GM18907 (cell line): ENCODE data around the gene GNAI2.
"Not testable (repeated sequence)": the region's sequence is repeated elsewhere in the genome, so short reads cannot be mapped to it uniquely, and the experiment has no call there.

Source experiments
- ATAC-seq: cut with Tn5 transposase; IDR thresholded peaks from one replicate; pipeline ENCODE4 v1.9.1; 2021; ENCODE audit warnings: mild to moderate bottlenecking, moderate library complexity; ENCODE audit not compliant: unreplicated experiment

The GNAI2 gene

DNA sequence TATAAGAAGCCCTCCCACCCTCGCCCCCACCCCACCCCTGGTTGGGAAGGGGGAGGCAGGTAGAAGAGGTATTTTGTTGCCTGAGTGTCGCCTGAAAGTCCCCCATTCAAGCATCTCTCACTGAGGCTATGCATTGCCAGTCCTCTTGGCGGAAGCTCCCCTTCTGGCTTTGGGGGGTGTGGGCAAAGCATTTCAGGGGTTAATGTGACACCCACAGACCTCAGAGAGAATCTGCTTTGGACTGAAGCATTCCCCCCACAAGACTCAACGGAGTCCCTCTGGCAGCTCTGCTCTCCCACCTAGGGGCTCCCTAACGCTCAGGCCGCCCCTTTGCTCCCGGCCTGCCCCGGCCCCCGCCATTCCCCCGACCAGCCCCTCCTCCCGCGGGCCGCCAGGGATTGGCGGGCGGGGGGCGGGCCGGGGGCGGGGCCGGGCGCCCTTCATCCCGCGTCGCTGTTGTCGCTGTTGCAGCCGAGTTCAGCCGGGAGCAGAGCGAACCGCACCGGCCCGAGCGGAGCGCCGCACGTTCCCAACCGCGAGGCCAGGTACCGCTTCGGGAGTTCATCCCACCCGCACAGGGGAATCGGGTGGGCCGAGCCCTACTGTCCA, 31.1 kb upstream of the GNAI2 start, which contains the start of gene SLC38A3:
TSS of gene SLC38A3 (plus strand) at position 468 of the 609 bp plus-strand sequence. CDS start 8,929 bp downstream, outside the sequence.
- ATAC-seq = no peak

DNA sequence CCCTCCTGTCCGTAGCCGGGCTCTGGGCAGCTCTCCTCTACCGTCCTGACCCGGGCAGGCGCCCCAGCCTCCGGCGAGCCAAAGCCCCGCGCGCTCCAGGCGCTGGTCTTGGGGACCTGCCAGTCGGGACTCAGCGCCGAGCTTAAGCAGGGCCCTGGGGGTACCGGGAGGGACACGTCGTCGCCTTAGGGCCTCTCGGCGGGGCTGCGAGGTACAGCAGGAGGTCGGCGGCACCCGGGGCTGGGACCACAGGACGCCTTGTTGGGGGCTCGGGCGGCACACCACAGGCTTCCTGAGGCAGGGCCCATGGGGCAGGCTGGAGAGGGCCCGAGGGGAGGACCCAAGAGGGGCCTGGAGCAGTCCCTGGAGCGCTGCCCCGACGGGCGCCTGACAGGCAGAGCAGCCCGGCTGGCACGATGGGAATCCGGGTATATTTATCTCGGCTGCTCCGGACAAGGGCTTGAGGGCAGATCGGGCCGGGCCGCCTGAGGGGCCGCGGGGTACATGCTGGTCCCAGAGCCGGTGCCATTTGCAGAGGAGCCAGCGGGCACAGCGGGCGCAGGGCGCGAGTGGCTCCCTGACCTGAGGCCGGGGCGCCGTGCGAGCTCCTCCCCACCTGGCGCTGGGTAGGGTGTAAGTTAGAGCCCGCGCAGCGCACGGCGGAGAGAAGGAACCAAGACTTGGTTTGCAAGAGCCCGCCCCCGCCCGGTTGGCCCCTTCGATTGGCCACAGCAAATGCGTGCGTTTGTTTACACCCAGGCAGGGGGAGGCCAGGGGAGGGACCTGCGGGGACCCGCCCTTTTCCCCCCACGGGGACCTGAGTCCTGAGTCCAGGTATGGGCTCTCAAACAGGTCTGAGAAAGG, 30.4 kb upstream of the GNAI2 start:
- no peak for ATAC-seq

DNA sequence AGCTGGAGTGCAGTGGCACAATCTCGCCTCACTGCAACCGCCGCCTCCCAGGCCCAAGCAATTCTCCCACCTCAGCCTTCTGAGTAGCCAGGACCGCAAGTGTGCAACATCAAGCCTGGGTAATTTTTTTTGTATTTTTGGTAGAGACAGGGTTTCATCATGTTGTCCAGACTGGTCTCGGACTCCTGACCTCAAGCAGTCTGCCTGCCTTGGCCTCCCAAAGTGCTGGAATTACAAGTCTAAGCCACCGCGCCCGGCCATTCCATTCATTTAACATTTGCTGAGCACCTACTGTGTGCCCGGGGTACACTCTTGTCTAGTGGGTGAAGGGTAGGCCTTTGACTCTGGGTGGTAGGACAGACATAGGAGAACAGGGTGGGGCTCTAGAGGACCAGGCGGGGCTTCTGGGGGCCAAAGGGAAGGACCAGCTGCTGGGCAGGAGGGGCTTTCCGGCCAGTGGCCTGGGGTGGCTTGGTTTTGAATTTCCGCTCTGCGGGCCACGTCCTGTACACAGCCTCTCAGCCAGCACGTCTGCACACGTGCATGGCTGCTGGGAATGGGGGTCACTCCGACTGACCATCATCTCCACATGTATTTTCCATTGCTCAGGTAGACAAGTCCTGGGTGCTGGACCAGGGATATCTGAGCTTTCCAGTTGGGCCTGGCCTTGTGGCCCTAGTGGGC, 28.5 kb upstream of the GNAI2 start:
- ATAC-seq = no peak

DNA sequence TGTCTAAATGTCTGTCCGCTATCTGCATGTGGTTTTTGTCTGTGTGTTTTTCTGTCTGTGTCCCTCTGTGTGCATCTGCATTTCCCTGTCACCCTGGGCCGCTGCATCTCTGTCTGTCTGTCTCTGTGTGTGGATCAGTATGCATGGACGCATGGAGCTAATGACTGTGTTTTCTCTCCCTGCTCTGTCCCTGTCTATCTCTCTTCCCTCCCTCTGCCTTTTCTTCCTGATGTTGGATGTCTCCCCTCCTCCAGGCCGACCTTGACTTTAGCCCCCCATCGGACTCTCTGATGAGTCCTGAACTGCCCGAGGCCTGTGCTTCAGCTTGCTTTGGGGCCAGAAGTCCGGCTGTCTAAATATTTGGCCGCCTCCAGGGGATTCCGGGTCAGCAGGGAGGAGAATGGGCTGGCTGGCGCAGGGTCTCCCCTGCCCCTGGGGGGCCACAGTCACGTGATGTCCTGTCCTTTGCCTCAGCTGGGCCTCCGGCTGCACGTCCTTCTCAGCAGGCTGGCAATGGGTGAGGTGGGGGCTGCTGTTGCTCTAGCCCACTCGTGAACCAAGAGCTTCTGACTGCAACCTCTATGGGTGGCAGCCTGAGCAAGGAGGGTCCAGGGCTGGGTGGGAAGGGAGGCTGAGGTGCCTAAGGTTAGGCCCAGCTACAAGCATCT, 27.2 kb upstream of the GNAI2 start:
- no peak for ATAC-seq

DNA sequence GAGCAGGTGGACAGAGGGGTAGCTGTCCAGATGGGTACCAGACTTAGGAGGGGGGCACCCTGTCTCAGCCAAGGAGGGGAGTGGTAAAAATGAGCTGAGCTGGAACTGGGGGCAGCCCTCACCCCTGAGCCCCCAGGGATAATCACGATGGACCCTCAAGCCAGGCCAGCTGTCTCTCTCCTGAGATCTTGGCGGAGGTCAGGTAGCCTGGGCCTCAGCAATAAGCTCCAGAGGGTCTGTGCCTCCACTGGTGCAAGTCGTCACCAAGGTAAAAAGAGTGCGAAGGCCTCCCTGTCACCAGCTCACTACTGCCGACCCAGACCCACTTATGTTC, 25.9 kb upstream of the GNAI2 start:
- no peak for ATAC-seq

DNA sequence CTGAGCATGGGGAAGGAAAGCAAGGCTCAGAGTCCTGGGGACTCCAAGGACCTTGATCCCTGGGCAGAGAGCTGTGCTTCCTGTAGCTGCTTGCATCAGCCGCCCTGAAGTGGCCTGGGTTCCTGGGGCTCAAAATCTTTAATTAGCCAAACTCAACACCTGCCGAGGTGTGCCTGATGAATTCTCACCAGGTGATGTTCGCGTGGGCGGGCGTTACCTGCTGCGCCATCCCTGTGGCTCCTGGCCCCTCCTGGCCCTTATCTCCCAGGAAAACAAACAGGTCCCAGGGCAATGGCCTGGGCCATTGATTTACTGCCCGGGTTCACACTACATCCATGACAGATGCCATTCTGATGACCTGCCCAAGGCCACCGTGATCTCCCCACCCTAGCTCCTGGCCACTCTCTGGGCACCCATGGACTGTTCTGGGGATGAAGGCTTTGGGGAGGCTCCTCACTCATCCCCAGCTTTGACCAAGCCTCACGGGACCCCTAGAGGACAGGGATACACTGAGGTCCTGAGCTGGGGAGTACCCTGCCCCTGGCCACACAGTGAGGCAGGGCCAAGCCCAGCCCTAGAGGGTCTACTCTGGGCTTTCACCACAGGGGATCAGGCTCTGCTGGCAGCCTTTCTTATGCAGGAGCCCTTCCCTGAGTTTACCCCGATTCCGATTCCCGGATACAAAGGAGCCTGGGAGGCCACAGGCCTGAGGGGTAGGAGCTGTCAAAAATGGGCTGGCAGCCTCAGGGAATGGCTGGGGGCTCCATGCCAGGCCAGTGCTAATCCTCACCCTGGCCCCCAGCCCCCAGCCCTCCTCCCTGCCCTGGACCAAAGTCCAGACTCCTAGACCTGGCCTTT, 25.3 kb upstream of the GNAI2 start:
- ATAC-seq = no peak

DNA sequence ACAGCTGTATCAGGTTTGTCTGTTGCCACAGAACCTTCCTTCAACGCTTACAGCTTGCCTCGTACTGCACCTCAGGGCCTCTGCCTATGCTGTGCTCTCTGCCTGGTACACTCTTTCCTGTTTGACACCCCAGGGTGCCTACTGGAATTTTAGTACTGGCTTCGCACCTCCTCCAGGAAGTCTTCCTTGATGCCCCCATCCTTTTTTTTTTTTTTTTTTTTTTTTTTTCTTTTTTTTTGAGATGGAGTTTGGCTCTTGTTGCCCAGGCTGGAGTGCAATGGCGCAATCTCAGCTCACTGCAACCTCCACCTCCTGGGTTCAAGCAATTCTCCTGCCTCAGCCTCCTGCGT, 24.7 kb upstream of the GNAI2 start:
- ATAC-seq = not testable (repeated sequence)

DNA sequence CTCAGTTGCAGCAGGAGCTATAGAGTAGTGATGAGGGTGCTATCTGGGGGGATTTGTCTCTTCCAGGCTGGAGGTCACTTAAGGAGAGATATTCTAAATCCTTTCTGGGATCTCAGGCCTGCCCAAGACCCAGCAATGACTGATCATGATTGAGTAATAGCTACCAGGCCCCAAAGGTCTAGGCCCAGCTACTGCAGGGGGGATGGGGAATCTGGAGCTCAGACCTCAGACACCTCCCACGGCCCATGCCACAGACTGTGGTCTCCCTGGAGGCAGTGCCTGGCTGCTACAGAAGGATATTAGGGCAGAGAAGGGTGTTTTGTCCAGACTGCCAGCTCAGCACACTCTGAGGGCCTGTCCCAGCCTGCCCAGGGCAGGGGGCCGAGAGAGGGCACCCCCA, 24.1 kb upstream of the GNAI2 start:
- ATAC-seq = no peak

DNA sequence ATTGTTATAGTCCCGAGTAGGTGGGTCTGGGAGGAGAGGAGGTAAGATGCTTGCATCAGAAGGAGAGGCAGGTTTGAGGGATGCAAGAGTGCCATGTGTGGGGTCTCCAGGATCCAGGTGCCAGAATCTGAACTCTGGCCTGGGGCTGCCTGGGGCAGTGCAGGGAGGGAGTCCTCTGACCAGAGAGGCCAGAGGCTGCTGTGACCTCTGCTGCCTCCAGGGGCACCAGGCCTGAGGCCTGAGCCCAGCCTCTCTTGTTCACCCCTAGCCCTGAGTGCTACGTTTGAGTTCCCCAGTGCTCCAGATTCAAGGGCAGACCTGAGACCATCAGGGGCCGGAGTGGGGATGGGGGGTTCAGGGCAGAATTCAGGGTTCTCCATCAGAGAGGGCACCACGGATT, 23.5 kb upstream of the GNAI2 start:
- ATAC-seq = no peak

DNA sequence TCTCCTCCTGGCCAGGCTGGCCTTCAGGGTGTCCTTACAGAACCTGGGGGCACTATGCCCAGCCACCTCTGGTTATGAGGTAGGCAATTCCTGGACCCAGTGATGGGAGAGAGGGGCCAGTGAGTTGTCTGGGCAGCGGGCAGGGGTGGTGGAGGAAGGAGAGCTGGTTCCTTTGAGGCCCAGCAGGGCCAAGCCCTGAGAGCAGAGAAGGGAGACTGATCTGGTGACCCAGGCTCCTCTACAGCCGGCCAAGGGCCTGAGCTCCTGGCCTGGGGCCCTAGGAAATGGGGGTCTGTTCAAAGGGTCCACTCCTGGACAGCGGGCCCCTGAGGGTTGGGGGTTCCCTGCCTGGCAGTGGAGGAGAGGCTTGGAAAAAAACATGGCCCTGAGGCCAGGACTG, 23.0 kb upstream of the GNAI2 start:
- no peak for ATAC-seq

DNA sequence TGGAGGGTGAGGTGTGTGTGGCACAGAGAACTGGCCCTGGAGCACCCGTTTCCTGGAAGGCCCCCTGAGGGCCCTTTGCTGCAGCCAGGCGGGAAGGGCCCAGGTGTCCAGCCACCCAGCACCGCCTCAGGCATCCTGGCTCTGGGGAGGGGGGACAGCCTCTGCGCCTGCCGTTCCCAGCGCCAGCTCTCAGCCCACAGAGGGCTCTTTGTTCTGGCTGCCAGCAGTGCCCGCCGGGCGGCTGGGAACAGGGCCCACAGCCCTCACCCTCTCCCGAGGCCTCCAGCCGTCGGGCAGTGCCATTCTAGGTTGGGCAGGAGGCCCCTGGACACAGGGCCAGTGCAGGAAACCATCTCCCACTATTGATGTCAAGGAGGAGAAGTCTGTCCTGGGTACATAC, 22.6 kb upstream of the GNAI2 start:
- no peak for ATAC-seq

DNA sequence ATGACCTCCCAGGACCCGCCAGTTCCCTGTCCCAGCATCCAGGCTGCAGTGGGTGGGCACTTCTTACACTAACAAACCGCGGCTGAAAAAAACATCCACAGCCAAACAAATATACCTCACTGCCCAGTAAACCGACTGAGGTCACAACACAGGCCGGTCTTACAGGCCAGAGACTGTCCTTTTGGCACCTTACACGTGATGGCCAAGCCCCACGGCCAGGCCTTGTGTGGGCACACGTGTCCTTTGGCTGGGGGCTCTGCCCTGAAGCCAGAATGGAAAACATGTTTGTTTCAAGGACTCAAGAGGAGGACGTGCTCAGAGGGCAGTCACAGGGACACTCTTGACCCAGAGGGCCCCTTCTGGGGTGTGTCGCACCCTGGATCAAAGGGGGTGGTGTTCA, 21.2 kb upstream of the GNAI2 start:
- ATAC-seq = no peak

DNA sequence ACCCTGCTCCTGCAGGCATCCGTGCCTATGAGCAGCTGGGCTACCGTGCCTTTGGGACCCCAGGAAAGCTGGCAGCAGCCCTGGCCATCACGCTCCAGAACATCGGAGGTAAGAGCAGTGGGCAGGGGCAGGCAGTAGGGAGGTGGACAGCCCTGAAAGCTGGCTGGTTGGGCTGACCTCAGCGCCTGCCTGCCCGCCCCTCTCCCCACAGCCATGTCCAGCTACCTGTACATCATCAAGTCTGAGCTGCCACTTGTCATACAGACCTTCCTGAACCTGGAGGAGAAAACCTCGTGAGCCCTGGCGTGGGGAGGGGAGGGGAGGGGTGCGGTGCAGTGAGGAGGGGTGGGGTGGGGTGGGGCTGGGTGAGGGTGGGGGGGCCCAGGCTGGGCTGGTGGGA, 20.5 kb upstream of the GNAI2 start:
- no peak for ATAC-seq

DNA sequence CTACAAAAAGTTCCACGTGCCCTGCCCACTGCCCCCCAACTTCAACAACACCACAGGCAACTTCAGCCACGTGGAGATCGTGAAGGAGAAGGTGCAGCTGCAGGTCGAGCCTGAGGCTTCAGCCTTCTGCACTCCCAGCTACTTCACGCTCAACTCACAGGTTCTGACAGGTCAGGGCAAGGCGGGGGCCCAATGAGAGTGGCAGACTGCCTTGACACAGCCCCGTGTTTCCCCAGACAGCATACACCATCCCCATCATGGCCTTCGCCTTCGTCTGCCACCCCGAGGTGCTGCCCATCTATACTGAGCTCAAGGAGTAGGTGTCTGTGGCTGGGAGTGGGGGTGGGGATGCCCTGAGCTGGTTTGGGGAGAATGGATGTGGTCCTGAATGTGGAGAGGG, 18.3 kb upstream of the GNAI2 start:
- no peak for ATAC-seq

DNA sequence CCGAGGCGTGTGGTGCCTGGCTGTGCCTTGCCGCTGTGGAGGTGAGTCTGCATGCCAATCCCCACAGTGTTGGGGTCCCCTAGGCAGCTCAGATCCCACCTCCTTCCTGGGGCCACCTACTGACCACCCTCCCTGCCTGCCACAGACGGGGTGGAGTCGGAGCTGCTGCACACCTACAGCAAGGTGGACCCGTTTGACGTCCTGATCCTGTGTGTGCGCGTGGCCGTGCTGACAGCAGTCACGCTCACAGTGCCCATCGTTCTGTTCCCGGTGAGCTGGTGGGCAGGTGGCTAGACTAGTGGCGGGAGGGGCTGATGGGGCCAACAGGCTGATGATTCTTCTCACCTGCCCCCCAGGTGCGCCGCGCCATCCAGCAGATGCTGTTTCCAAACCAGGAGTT, 17.6 kb upstream of the GNAI2 start:
- ATAC-seq = no peak

DNA sequence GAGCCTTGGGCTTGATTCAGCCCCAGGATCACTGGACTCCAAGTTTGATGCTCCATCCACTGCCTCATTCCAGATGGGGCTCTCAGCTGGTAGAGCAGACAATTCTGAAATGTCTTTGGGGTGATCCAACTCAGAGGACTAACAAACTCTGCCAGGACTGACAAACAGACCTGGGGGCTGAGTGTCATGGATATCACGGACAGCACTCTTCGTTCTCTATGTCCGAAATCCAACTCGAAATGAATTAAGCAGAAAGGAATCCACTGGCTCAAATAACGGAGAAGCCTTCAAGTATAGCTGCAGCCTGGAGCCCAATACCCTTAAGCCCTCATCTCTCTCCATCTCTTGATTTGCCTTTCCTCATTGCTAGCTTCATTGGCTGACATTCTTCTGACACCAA, 16.7 kb upstream of the GNAI2 start:
- no peak for ATAC-seq

DNA sequence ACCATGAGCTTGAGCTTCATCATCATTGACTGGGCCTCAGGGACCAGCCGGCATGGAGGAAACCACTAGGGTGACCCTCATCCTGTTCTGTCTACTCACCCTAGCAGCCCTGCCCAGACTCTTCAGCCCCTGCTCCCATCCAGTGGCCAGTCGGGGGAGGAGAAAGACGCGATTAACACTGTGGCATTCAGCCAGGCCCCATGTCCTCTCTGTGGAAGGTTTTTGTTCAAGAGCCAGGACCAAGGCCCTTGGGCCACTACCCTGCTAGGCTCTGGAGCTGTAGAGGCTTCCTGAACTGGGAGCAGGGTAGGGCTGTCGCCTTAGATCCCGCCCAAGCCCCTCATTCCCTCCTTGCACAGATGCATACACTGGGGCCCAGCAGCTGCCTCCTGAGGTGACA, 15.9 kb upstream of the GNAI2 start:
- no peak for ATAC-seq

DNA sequence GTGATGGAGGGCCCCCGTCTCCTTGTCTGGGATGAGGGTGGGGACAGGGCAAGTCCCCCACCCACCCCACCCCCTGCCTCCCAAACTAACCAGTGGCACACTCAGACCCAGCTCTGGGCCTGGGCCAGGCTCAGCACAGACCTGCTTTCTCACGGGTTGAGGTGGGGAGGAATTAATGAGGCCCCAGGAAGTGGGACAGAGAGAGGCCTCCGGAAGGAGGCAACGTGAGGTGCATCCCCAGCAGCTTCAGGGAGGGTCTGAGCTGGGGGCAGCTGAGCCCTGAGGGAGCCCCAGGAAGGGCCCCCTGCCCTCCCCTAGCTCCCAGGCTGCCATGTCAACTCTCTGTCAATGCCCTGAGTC, 15.0 kb upstream of the GNAI2 start:
- no peak for ATAC-seq

DNA sequence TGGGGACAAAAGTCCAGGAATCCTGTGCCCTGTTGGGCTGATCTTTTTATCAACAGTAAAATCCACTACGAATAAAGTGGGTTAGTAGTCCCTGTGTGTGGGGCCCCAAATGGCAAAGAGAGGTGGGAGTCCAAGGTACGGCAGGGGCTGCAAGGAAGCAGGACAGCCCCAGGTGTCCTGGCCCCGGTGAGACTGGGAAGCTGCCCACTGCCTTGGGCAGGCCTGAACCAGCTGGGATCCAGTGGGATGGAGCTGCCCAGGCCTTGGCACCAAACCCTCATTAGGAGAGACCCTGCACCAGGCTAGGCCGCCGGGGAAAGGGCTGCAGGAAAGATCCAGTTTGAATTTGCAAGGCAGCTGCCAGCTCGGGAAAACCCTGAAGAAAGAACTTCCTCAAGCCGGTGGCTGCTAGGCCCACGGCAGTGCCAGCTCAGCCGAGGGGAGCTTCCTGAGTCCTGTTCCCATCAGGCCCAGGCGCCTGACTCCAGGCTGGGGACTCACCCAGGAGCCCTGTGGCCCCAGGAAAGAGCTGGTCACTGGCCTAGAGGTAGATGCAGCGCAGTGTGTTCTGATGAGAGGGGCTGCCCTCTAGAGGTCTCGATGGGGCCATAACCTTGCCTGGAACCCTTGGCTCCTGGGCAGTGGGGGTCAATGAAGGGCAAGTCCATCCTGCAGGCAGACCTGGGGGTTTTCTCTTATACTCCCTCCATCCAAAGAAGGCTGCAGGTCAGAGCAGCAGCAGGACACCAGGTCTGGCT, 14.4 kb upstream of the GNAI2 start:
- ATAC-seq = no peak

DNA sequence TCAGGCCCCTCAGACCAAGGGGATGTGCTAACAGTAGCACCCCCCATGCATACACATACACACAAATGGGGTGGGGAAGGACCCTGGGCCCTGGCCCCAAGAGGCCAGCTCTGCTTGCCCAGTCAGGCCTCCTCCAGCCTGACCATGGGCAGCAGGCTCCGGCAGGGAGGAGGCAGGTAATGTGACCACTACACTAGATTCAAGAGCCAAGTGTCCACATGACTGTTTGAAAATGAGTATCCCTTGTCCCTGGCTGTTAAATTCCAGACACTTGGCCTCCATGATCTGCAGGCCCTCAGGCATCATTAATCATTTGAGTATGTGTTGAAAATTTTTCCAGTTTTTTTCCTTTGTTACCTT, 13.9 kb upstream of the GNAI2 start:
- ATAC-seq = no peak
